Cardiac muscle cell (in vitro differentiated cells and primary cell): ENCODE results near the gene C2CD4D. TPM values are rescaled to one million over a fixed set of nuclear protein-coding genes. Genes with fewer than 3 reads are reported as not detected.

ENCODE experiments used
- DNase-seq, 2 donors: peaks; one replicate each; pipeline versions ENCODE4 v3.0.0 to v3.0.0-alpha.2; 2010 to 2017; ENCODE audit warnings: low read depth in 1 of 2, low spot score in 1 of 2
- H3K27ac ChIP-seq: fragments of 200-600 bp; sonication (generic); 2 replicates; pipeline ENCODE4 v1.5.1; 2016
- H3K27me3 ChIP-seq: fragments of 200-600 bp; sonication (generic); 2 replicates; pipeline ENCODE4 v1.6.0; 2016; ENCODE audit warnings: control low read depth
- H3K36me3 ChIP-seq: fragments of 200-600 bp; sonication (generic); 2 replicates; pipeline ENCODE4 v1.5.1; 2016; ENCODE audit warnings: control low read depth
- H3K4me1 ChIP-seq: fragments of 200-600 bp; sonication (generic); 2 replicates; pipeline ENCODE4 v1.8.1; 2017; ENCODE audit warnings: low read depth, mild to moderate bottlenecking, mixed run types
- H3K4me3 ChIP-seq: fragments of 200-600 bp; sonication (generic); 2 replicates; pipeline ENCODE4 v1.5.1; 2016; ENCODE audit warnings: mild to moderate bottlenecking
- H3K9me3 ChIP-seq: fragments of 200-600 bp; sonication (generic); 2 replicates; pipeline ENCODE4 v1.5.1; 2017; ENCODE audit warnings: low read depth, mild to moderate bottlenecking, control low read depth
- CTCF ChIP-seq: IDR thresholded peaks from 2 replicates; pipeline ENCODE4 v1.5.1; 2012; ENCODE audit warnings: low read depth, mild to moderate bottlenecking, low read length
- polyA plus RNA-seq: library from polyadenylated mRNA; unstranded; fragments of >200 nt; fragmentation: Nextera tagmentation; extraction: Ambion mirVana; gene quantifications from 2 replicates; pipeline ENCODE4 v1.2.1, GENCODE V29; 2016
- total RNA-seq: library from RNA; depleted of rRNA; stranded (reverse); fragments of >200 nt; gene quantifications from 2 replicates; pipeline ENCODE4 v1.2.3, GENCODE V29; 2016

Gene C2CD4D
- total and polyA plus RNA-seq, 2 experiments from 2014 or later: 0.44 TPM; not detected in 1

GRCh38 chr1:151799179-151800022 lies 40.2 kb downstream of the C2CD4D start:
- Histone ChIP-seq H3K36me3 (no peaks in the 10 kb centered on the region), H3K9me3 (no peaks in the 10 kb centered on the region), H3K27ac (no peak overlapping the region), H3K27me3 (peaks cover 2% of the 10 kb centered on the region), H3K4me1 (no peaks in the 10 kb centered on the region), H3K4me3 (no peak overlapping the region)
- TF ChIP-seq CTCF: no peak
- no peak for DNase-seq

DNA sequence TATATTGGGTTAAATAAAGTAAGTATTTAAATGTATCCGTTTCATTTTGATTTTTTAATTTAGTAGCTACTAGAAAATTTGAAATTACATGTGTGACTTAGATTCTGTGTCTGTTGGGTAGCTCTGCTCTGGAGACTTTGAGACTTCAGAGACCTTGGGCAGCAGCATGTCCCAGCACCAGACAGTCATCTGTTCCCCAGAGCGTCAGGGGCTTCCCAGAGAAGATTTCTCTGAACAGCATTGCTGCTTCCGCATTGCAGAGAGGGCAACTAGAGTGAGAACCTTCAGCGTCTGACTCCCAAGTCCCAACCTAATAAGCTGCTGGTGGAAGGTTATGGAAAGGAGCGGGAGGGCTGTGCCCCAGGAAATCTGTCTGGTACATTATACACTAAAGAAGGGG lies 41.0 kb downstream of the C2CD4D start:
- Histone ChIP-seq H3K4me3 (no peak overlapping the region), H3K27me3 (peaks cover 2% of the 10 kb centered on the region)
- TF ChIP-seq CTCF: no peak

GRCh38 chr1:151790940-151791651 lies 48.5 kb downstream of the C2CD4D start:
- H3K4me1 ChIP-seq: no peaks in the 10 kb centered on the region
- H3K9me3 ChIP-seq: no peaks in the 10 kb centered on the region
- H3K36me3 ChIP-seq: no peaks in the 10 kb centered on the region
- H3K27me3 ChIP-seq: peaks cover 9% of the 10 kb centered on the region
- no peak overlapping the region for H3K27ac ChIP-seq
- TF ChIP-seq CTCF: no peak
- DNase-seq: peak in 1 of 2 donors; percentile 40
- peak overlapping the region; percentile 48 for H3K4me3 ChIP-seq

More for the DNA sequence above, 41.0 kb downstream of the C2CD4D start:
- no peaks in the 10 kb centered on the region for H3K9me3 ChIP-seq
- H3K4me1 ChIP-seq: no peaks in the 10 kb centered on the region
- no peaks in the 10 kb centered on the region for H3K36me3 ChIP-seq
- no peak for DNase-seq
- no peak overlapping the region for H3K27ac ChIP-seq

GRCh38 chr1:151790071-151790939 lies 49.3 kb downstream of the C2CD4D start, which contains the start of gene TDRKH:
Gene TDRKH (minus strand): TSS chr1:151790500. CDS start chr1:151783022, 7,478 bp downstream.
- Histone ChIP-seq H3K4me1 (no peaks in the 10 kb centered on the region), H3K27ac (no peak within 1 kb of the TSS), H3K4me3 (peak within 1 kb of the TSS; percentile 48), H3K9me3 (no peaks in the 10 kb centered on the region), H3K36me3 (no peaks in the 10 kb centered on the region), H3K27me3 (peaks cover 10% of the 10 kb centered on the region)
- no peak for TF ChIP-seq CTCF
- DNase-seq: peak; percentile 98 to 100

Other genes with a start within 250 kb of the C2CD4D start
- 24.5 and 34.5 TPM in 2 replicates for gene SNX27, start 227.8 kb downstream of the C2CD4D start, total RNA-seq
- 24.4 and 27.6 TPM in 2 replicates for gene SNX27, start 227.8 kb downstream of the C2CD4D start, polyA plus RNA-seq
- 0.14 and 0.42 TPM in 2 replicates for gene CELF3, start 123.0 kb downstream of the C2CD4D start, total RNA-seq
- gene CELF3, start 123.0 kb downstream of the C2CD4D start, polyA plus RNA-seq: not detected in 2 replicates
- gene RIIAD1, start 118.3 kb downstream of the C2CD4D start, total RNA-seq: not detected in 2 replicates
- gene RIIAD1, start 118.3 kb downstream of the C2CD4D start, polyA plus RNA-seq: 1.1 TPM in 1 of 2 replicates, not detected in the other
- gene MRPL9, start 76.3 kb downstream of the C2CD4D start, total RNA-seq: 91.0 and 103 TPM in 2 replicates
- 107 and 108 TPM in 2 replicates for gene MRPL9, start 76.3 kb downstream of the C2CD4D start, polyA plus RNA-seq
- 7.8 and 13.5 TPM in 2 replicates for gene TDRKH, start 49.3 kb downstream of the C2CD4D start, total RNA-seq
- gene TDRKH, start 49.3 kb downstream of the C2CD4D start, polyA plus RNA-seq: 12.9 and 14.6 TPM in 2 replicates
- not detected in 2 replicates for gene LINGO4, start 34.4 kb downstream of the C2CD4D start, total RNA-seq
- gene LINGO4, start 34.4 kb downstream of the C2CD4D start, polyA plus RNA-seq: not detected in 2 replicates
- not detected in 2 replicates for gene RORC, start 8.0 kb downstream of the C2CD4D start, total RNA-seq
- gene RORC, start 8.0 kb downstream of the C2CD4D start, polyA plus RNA-seq: not detected in 2 replicates
- not detected in 2 replicates for gene THEM5, start 13.9 kb upstream of the C2CD4D start, total RNA-seq
- gene THEM5, start 13.9 kb upstream of the C2CD4D start, polyA plus RNA-seq: not detected in 2 replicates
- gene THEM4, start 69.7 kb upstream of the C2CD4D start, total RNA-seq: 26.8 and 37.5 TPM in 2 replicates
- 42.6 and 61.9 TPM in 2 replicates for gene THEM4, start 69.7 kb upstream of the C2CD4D start, polyA plus RNA-seq
- 14.6 and 19.3 TPM in 2 replicates for gene S100A10, start 154.0 kb upstream of the C2CD4D start, total RNA-seq
- gene S100A10, start 154.0 kb upstream of the C2CD4D start, polyA plus RNA-seq: 58.9 and 103 TPM in 2 replicates
- 22.5 and 29.6 TPM in 2 replicates for gene S100A11, start 197.2 kb upstream of the C2CD4D start, total RNA-seq
- 111 and 122 TPM in 2 replicates for gene S100A11, start 197.2 kb upstream of the C2CD4D start, polyA plus RNA-seq
- not detected in 2 replicates for gene TCHHL1, start 249.2 kb upstream of the C2CD4D start, total RNA-seq
- gene TCHHL1, start 249.2 kb upstream of the C2CD4D start, polyA plus RNA-seq: not detected in 2 replicates